ENCODE measurements around the gene TMED10. TPM values are rescaled to one million over a fixed set of nuclear protein-coding genes. Genes with fewer than 3 reads are reported as not detected.
A peak's percentile ranks its signal among the peaks of the same experiment; 100 is the strongest.

TMED10 gene
- total RNA-seq, 1 donor from 2014 or later = 186 TPM

GRCh38 chr14:75123991-75124390, 52.4 kb downstream of the TMED10 start:
- Mint-ChIP-seq H3K9me3 (no peaks in the 10 kb centered on the region), H3K4me1 (peaks cover 30% of the 10 kb centered on the region), H3K4me3 (peak overlapping the region; percentile 32), H3K27me3 (ENCODE audit: low read depth) (no peaks in the 10 kb centered on the region), H3K27ac (ENCODE audit: unreplicated experiment) (no peak overlapping the region), H3K36me3 (ENCODE audit: low read depth) (no peaks in the 10 kb centered on the region)
- DNase-seq (ENCODE audit: low read depth, low spot score) = no peak
- TF ChIP-seq CTCF (conservative IDR thresholded peaks at IDR 0.05) = no peak

DNA sequence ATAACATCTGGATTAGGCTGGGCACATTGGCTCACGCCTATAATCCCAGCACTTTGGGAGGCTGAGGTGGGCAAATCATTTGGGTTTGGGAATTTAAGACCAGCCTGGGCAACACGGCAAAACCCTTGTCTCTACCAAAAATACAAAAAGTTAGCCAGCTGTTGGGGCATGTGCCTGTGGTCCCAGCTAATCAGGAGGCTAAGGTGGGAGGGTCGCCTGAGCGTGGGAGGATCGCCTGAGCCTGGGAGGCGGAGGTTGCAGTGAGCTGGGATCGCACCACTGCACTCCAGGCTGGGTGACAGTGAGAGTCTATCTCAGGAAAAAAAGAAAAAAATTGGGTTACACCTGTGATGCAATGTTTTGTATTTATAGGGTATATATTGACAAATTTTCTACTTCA, 54.9 kb downstream of the TMED10 start:
- Mint-ChIP-seq H3K4me3 (no peak overlapping the region), H3K36me3 (ENCODE audit: low read depth) (no peaks in the 10 kb centered on the region), H3K27me3 (ENCODE audit: low read depth) (no peaks in the 10 kb centered on the region), H3K27ac (ENCODE audit: unreplicated experiment) (no peak overlapping the region), H3K9me3 (no peaks in the 10 kb centered on the region), H3K4me1 (peaks cover 20% of the 10 kb centered on the region)
- no peak for DNase-seq (ENCODE audit: low read depth, low spot score)
- no peak for TF ChIP-seq CTCF (conservative IDR thresholded peaks at IDR 0.05)

- Mint-ChIP-seq H3K4me1 (peaks cover 13% of the 10 kb centered on the region), H3K36me3 (ENCODE audit: low read depth) (no peaks in the 10 kb centered on the region), H3K9me3 (no peaks in the 10 kb centered on the region), H3K4me3 (no peak overlapping the region), H3K27me3 (ENCODE audit: low read depth) (no peaks in the 10 kb centered on the region), H3K27ac (ENCODE audit: unreplicated experiment) (no peak overlapping the region)
- TF ChIP-seq CTCF (conservative IDR thresholded peaks at IDR 0.05) = no peak
- DNase-seq (ENCODE audit: low read depth, low spot score) = no peak
Observed at GRCh38 chr14:75120541-75121291, 55.7 kb downstream of the TMED10 start.

DNA sequence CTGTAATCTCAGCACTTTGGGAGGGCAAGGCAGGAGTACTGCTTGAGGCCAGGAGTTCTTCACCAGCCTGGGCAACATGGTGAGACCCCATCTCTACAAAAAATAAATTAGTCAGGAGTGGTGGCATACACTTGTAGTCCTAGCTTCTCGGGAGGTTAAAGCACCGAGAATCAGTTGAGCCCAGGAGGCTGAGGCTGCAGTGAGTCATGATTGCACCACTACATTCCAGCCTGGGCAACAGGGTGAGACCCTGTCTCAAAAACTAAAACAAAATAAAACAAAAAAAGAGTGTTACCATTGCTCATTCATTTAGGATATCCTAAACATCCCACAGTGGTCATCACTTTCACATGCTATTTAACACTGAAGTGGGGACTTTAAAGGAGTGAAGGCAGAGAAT, 57.4 kb downstream of the TMED10 start:
- no peak overlapping the region for H3K27ac Mint-ChIP-seq (ENCODE audit: unreplicated experiment)
- H3K4me3 Mint-ChIP-seq = no peak overlapping the region
- peaks cover 3% of the 10 kb centered on the region for H3K36me3 Mint-ChIP-seq (ENCODE audit: low read depth)
- no peaks in the 10 kb centered on the region for H3K9me3 Mint-ChIP-seq
- H3K4me1 Mint-ChIP-seq = peaks cover 3% of the 10 kb centered on the region
- no peaks in the 10 kb centered on the region for H3K27me3 Mint-ChIP-seq (ENCODE audit: low read depth)
- TF ChIP-seq CTCF (conservative IDR thresholded peaks at IDR 0.05) = no peak
- DNase-seq (ENCODE audit: low read depth, low spot score) = no peak

DNA sequence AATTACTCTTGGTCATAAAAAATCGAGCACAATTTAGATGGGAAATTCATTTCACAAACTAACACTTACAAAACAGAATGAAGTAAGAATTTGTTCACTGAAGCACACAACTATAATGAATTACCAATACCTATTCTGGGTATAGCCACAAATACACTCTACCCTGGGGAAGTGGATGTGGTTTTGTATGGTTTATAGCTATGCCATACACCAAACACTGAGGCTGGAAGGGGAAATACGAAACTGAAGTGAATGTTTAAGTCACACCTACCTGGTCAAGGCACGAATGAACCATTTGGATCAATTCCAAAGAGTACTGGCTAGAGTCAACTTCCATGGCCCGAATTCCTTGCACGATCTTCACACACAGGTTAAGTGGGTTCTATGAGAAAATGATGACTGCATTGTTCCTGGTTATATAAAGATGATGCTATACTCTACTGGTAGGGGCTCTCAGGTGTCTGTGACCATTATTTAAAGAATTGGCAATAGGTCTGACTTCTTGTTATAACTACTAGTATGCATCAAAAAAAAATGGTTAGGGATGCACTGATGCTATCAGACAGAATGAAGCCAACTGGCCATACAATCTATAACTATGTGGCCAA, 62.4 kb downstream of the TMED10 start:
- no peak for TF ChIP-seq CTCF (conservative IDR thresholded peaks at IDR 0.05)
- Mint-ChIP-seq H3K27me3 (ENCODE audit: low read depth) (no peaks in the 10 kb centered on the region), H3K36me3 (ENCODE audit: low read depth) (peaks cover 3% of the 10 kb centered on the region)

More for the DNA sequence above, 62.4 kb downstream of the TMED10 start:
- Mint-ChIP-seq H3K9me3 (no peaks in the 10 kb centered on the region), H3K27ac (ENCODE audit: unreplicated experiment) (no peak overlapping the region), H3K4me1 (no peaks in the 10 kb centered on the region), H3K4me3 (no peak overlapping the region)
- DNase-seq (ENCODE audit: low read depth, low spot score) = no peak

All from neural crest cell (in vitro differentiated cells).